ENCODE data around the gene C1QL1. TPM values are rescaled to one million over a fixed set of nuclear protein-coding genes. Genes with fewer than 3 reads are reported as not detected.
A peak's percentile ranks its signal among the peaks of the same experiment; 100 is the strongest.

C1QL1 gene
- total and polyA plus RNA-seq, 2 donors (not counting 3 experiments of a cell fraction or from before 2014, with no cell fraction given), result 0.35 to 0.72 TPM

DNA sequence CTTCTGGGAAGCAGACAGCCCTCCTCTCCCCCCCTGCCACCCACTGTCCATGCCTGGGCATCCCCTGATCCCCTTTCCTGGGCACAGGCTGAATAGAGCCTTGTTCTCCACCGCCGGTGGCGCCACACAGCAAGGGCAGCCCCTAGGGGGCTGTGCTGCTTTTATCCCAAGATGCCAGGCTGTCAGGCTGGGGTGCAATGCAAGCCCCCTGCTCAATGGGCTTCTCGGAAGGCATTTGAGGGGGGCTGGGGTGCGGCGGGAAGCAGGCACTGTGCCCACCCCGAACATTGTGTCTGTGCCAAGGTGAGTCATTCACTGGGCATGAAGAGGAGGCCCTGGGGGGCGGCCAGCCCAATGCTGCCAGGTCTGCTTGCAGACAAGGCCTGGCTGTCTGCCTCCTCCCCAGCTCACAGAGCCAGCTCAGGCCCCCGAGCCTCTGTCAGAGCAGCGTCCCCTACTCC lies 51.3 kb downstream of the C1QL1 start:
- Histone ChIP-seq H3K9ac (replicated peaks; ENCODE audit: extremely low read depth, insufficient read depth, low read length) (no peak overlapping the region), H2AFZ (ENCODE audit: low read depth, low read length) (no peak overlapping the region), H3K27ac (ENCODE audit: insufficient read depth, low read depth, low read length) (no peak overlapping the region), H3K27me3 (ENCODE audit: control insufficient read depth in 2 of 2, insufficient read depth in 2 of 2, low read length in 2 of 2) (peaks cover 0 to 11% of the 10 kb centered on the region in 2 experiments), H3K36me3 (ENCODE audit: control insufficient read depth in 2 of 2, extremely low read depth in 1 of 2, insufficient read depth in 2 of 2, low read length in 2 of 2) (no peaks in the 10 kb centered on the region), H3K4me1 (ENCODE audit: control insufficient read depth, extremely low read depth, insufficient read depth, low read length) (peaks cover 8% of the 10 kb centered on the region), H3K9me1 (replicated peaks; ENCODE audit: control insufficient read depth, extremely low read depth, insufficient read depth, low read length) (no peaks in the 10 kb centered on the region), H3K79me2 (ENCODE audit: control insufficient read depth, insufficient read depth, low read length) (no peaks in the 10 kb centered on the region), H4K20me1 (replicated peaks; ENCODE audit: control insufficient read depth, extremely low read depth, insufficient read depth, low read length) (no peaks in the 10 kb centered on the region), H3K4me3 (replicated peaks in 1 of 3; ENCODE audit: insufficient read depth in 1 of 3, low read depth in 1 of 3, low read length in 3 of 3) (no peak overlapping the region), H3K9me3 (replicated peaks; ENCODE audit: control insufficient read depth, insufficient read depth, low read length) (no peaks in the 10 kb centered on the region), H3K4me2 (ENCODE audit: insufficient read depth, low read length) (no peak overlapping the region)
- intact Hi-C loops (cut with micrococcal nuclease) (no loop called here), dilution Hi-C loops (cut with MboI; ENCODE audit: extremely low pct_ligation_motif_present, low sequenced_read_pairs) (no loop called here)
- ChIA-PET POLR2A (no interaction called here), CTCF (interaction anchor here (0.6 to 9.9 kb wide), 5 partner anchors 8 to 144 kb away, joined by 3 to 331 read pairs (median 4); partner anchors contain the start of gene EFTUD2)
- FAIRE-seq, result peak; percentile 35
- TF ChIP-seq MYC (IDR thresholded peaks at IDR 0.05; ENCODE audit: low read depth, low read length) (no peak), JUN (IDR thresholded peaks at IDR 0.05; ENCODE audit: borderline replicate concordance, insufficient read depth, insufficient read length, low read depth) (no peak), POLR2AphosphoS5 (IDR thresholded peaks at IDR 0.05; ENCODE audit: insufficient read depth, low read depth, low read length) (no peak)
- TF ChIP-seq, protein P1, sequence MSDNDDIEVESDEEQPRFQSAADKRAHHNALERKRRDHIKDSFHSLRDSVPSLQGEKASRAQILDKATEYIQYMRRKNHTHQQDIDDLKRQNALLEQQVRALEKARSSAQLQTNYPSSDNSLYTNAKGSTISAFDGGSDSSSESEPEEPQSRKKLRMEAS (IDR thresholded peaks at IDR 0.05; ENCODE audit: insufficient read depth, insufficient read length), result no peak
- TF ChIP-seq, protein P2, sequence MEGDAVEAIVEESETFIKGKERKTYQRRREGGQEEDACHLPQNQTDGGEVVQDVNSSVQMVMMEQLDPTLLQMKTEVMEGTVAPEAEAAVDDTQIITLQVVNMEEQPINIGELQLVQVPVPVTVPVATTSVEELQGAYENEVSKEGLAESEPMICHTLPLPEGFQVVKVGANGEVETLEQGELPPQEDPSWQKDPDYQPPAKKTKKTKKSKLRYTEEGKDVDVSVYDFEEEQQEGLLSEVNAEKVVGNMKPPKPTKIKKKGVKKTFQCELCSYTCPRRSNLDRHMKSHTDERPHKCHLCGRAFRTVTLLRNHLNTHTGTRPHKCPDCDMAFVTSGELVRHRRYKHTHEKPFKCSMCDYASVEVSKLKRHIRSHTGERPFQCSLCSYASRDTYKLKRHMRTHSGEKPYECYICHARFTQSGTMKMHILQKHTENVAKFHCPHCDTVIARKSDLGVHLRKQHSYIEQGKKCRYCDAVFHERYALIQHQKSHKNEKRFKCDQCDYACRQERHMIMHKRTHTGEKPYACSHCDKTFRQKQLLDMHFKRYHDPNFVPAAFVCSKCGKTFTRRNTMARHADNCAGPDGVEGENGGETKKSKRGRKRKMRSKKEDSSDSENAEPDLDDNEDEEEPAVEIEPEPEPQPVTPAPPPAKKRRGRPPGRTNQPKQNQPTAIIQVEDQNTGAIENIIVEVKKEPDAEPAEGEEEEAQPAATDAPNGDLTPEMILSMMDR (IDR thresholded peaks at IDR 0.05; ENCODE audit: extremely low read depth in 1 of 2, insufficient read depth in 1 of 2, low read depth in 1 of 2, low read length in 2 of 2), result peak in 1 of 2 donors; percentile 28
- DNase-seq (ENCODE audit: low read depth, low spot score), result peak; percentile 39
- no TSS peak for BruUV-seq (replicated peaks)
